HUES6 (cell line): Measurements from ENCODE around the gene TRPV6.

Experiments used
- H3K27ac ChIP-seq: 2 replicates; pipeline ENCODE4 v1.7.0; 2013; ENCODE audit warnings: low read depth, mild to moderate bottlenecking, low read length, inconsistent platforms
- H3K27me3 ChIP-seq: 2 replicates; pipeline ENCODE4 v1.6.1; 2013; ENCODE audit warnings: low read length; ENCODE audit not compliant: control insufficient read depth, insufficient read depth
- H3K36me3 ChIP-seq: 2 replicates; pipeline ENCODE4 v1.6.1; 2013; ENCODE audit warnings: low read length; ENCODE audit not compliant: control insufficient read depth, insufficient read depth
- H3K4me1 ChIP-seq: 2 replicates; pipeline ENCODE4 v1.6.1; 2013; ENCODE audit warnings: low read length; ENCODE audit not compliant: control insufficient read depth, insufficient read depth
- H3K4me3 ChIP-seq: 2 replicates; pipeline ENCODE4 v1.5.1; 2013; ENCODE audit warnings: low read depth, low read length
- H3K9ac ChIP-seq: one replicate; pipeline ENCODE4 v1.6.1; 2013; ENCODE audit warnings: mild to moderate bottlenecking, low read length
- H3K9me3 ChIP-seq: 2 replicates; pipeline ENCODE4 v1.6.1; 2013; ENCODE audit warnings: low read depth, low read length; ENCODE audit not compliant: control insufficient read depth, insufficient read depth

The TRPV6 gene

DNA sequence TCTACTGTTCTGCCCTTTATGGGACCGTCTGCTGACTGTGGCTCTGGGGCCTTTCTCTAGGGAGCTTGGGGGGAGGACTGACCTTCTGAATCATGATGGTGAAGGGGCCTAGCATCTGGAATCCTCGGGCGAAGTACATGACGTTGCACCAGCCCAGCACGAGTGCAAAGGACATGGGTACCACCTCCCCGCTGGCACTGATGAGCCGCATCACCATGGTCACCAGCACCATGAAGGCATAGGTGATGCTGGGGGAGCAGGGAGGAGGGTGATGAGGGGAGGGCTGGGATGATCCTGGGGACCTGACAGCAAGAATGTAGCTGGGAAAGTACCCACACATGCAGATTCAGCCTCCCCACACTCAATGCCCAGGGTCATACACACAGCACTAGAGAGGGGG lies 11.1 kb downstream of the TRPV6 start:
- no peaks in the 10 kb centered on the region for H3K9me3 ChIP-seq
- no peaks in the 10 kb centered on the region for H3K4me1 ChIP-seq
- H3K4me3 ChIP-seq, result no peak overlapping the region
- H3K9ac ChIP-seq, result no peak overlapping the region
- H3K27me3 ChIP-seq, result no peaks in the 10 kb centered on the region
- H3K27ac ChIP-seq, result no peak overlapping the region
- no peaks in the 10 kb centered on the region for H3K36me3 ChIP-seq

DNA sequence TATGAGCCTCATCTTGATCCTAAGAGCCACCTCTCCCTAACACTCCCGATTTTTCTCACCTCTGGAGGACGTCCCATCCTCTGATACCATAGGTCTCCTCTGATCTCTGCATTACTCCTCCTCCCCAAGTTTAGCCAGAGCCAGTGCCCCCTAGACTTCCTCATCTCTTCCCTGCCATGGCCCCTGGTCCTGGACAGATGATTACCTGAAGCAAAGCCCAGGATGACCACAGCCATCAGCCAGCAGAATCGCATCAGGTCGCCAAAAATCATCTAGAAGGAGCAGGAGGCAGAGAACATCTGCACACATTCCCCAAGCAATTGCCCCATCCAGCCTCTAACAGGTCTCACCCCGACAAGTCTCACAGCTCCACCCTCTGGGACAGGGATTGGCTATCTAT lies 11.7 kb downstream of the TRPV6 start:
- Histone ChIP-seq H3K27me3 (no peaks in the 10 kb centered on the region; the same call in 1 of the 2 replicates), H3K4me1 (no peaks in the 10 kb centered on the region), H3K4me3 (no peak overlapping the region), H3K9ac (no peak overlapping the region), H3K9me3 (no peaks in the 10 kb centered on the region), H3K27ac (no peak overlapping the region), H3K36me3 (no peaks in the 10 kb centered on the region)

DNA sequence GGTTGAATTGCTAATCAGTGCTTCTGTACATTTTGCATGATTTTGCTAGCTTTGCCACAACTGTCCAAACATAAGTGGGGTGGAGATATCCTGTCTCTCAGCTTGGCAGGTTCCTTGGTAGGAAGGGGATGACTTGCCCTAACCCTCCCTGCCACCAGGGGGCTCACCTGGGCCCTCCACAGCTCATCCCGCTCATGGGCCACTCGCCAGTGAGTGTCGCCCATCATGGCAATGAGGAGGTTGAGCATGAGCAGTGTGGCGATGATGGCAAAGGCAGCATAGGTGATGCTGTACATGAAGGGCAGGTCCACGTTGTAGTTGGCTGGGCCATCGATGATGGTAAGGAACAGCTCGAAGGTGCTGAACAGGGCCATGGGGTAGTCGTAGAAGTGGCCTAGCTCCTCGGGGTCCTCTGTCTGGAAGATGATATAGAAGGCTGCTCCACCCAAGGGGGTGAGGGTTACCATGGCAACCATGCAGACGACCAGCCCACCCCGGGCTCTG lies 12.2 kb downstream of the TRPV6 start:
- no peaks in the 10 kb centered on the region for H3K36me3 ChIP-seq
- no peak overlapping the region for H3K4me3 ChIP-seq
- H3K27ac ChIP-seq, result no peak overlapping the region
- H3K9me3 ChIP-seq, result no peaks in the 10 kb centered on the region
- no peaks in the 10 kb centered on the region; the same call in 1 of the 2 replicates for H3K27me3 ChIP-seq
- no peak overlapping the region for H3K9ac ChIP-seq
- no peaks in the 10 kb centered on the region for H3K4me1 ChIP-seq

DNA sequence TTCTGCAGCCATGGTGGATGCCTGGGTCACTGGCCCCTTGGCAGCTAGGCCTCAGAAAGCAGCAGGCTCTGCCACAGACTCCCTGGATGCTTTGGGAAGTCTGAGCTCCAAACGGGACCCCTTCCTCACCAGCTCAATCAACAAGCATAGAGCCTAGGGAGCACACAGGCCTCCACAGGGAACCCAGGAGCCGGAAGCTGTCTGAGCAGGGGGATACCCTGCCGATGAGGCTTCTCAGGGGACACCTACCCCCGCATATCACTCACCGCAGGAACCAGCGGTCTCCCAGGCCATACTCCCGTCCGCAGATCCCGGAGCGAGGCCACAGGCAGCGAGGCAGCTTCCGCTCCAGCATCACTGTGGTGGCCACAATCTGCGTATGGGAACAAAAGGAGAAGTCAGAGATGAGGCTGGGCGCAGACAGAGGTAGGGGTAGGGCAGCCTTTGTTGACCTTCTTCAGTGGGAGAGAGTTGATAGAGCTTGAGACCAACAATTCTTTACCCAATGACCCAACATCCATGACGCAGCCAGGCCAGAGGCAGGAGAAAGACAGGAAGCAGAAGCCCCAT lies 13.4 kb downstream of the TRPV6 start:
- no peak overlapping the region for H3K27ac ChIP-seq
- H3K27me3 ChIP-seq, result no peaks in the 10 kb centered on the region; the same call in 1 of the 2 replicates
- H3K4me3 ChIP-seq, result no peak overlapping the region
- no peaks in the 10 kb centered on the region for H3K36me3 ChIP-seq
- no peaks in the 10 kb centered on the region for H3K9me3 ChIP-seq
- no peak overlapping the region for H3K9ac ChIP-seq
- H3K4me1 ChIP-seq, result no peaks in the 10 kb centered on the region

DNA sequence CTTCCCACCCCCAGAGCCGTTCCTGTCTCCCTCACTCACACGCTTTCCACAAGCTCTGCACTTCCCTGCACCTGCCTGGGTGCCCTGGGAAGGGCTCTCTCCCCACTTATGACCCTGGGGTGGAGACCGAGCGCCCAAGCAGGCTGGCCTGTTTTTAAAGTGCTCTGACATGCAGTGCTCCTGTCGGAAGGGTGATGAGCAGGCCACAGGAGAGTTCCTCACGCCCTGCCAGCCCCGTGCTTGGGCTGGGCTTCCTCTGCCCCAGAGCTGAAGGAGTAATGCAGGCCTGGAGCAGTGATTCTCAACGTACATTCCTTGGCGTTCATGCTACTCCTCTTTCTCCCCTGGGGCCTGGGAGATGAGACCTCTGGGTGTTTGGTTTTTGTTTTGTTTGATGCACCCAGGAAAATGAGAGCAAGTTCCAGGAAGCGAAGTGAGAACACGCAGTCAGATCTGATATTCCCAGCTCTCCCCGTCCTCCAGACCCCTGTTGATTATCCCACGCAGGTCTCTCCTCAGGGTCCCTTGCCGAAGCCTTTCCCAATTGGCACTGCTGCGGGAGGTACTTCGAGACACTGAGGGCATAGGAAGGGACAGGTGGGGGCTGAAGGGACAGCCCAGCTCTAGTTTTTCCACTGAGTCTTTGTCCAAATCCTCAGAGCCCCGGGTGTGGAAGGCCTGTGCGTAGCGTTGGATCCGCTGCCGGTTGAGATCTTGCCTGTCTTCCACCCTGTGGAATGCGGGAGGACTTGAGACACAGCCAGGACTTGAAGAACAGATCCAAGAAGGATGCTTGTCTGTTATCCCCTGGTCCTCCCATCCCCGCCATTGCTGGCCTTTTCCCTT lies 14.1 kb downstream of the TRPV6 start:
- Histone ChIP-seq H3K9me3 (no peaks in the 10 kb centered on the region), H3K4me1 (no peaks in the 10 kb centered on the region), H3K36me3 (no peaks in the 10 kb centered on the region), H3K4me3 (no peak overlapping the region), H3K9ac (no peak overlapping the region), H3K27me3 (no peaks in the 10 kb centered on the region; the same call in 1 of the 2 replicates), H3K27ac (no peak overlapping the region)

DNA sequence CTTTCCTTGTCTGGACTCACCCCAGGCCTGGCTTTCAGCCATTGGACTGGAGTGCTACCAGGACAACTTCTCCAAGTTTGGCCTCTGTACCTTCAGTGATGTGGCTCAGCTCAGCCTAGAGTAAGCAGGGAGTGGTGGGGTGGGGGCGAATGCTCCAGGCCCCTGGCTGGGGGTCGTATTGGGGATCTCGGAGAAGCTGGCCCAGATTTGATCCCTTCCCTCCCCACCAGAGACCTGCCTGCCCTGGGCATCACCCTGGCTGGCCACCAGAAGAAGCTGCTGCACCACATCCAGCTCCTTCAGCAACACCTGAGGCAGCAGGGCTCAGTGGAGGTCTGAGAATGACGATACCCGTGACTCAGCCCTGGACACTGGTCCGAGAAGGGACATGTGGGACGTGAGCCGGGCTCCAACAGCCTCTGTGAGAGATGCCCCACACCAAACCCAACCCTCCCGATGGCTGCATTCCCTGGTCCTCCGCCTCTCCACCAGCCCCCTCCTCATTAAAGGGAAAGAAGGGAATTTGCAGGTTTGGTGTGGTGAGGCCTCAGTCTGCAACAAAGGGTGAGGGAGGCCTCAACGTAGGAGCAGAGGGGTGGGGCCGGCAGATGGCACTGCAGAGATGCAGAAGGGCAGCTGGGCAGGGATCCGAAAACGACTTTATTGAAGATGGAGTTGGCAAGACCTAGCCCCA lies 14.8 kb downstream of the TRPV6 start:
- H3K27me3 ChIP-seq, result no peaks in the 10 kb centered on the region; the same call in 1 of the 2 replicates
- H3K36me3 ChIP-seq, result no peaks in the 10 kb centered on the region
- peaks cover 4% of the 10 kb centered on the region; the same call in 1 of the 2 replicates for H3K4me1 ChIP-seq
- no peak overlapping the region for H3K9ac ChIP-seq
- H3K27ac ChIP-seq, result no peak overlapping the region
- H3K9me3 ChIP-seq, result no peaks in the 10 kb centered on the region
- no peak overlapping the region for H3K4me3 ChIP-seq

DNA sequence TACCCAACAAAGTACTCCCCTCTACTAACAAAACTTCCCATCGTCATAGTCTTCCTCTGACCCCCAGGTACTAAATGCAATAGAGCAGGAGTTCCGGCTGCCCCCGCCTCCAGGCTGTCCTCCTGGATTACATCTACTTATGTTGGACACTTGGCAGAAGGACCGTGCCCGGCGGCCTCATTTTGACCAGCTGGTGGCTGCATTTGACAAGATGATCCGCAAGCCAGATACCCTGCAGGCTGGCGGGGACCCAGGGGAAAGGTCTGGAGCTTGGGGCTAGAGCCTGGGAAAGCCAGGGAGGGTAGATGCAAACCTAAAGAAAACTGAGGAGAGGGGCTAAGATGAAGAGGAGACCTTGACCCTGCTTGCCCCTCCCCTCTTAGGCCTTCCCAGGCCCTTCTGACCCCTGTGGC lies 15.4 kb downstream of the TRPV6 start:
- Histone ChIP-seq H3K9ac (no peak overlapping the region), H3K4me3 (no peak overlapping the region), H3K36me3 (no peaks in the 10 kb centered on the region), H3K4me1 (peaks cover 8% of the 10 kb centered on the region; the same call in 1 of the 2 replicates), H3K27ac (no peak overlapping the region), H3K27me3 (no peaks in the 10 kb centered on the region; the same call in 1 of the 2 replicates), H3K9me3 (no peaks in the 10 kb centered on the region)

DNA sequence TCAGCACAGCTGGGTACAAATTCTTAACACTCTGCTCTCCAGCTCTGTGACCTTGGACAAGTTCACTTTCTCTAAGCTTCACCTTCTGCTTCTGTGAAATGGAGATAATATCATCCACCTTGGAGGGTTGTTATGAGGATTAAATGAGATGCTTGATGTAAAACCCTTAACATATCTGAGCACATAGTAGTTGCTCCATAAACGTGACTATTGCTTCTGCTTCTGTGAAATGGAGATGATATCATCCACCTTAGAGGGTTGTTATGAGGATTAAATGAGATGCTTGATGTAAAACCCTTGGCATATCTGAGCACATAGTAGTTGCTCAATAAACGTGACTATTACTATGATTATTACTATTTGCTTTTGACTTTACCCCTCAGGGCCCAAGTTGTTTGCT lies 16.1 kb downstream of the TRPV6 start:
- no peaks in the 10 kb centered on the region for H3K36me3 ChIP-seq
- H3K4me3 ChIP-seq, result no peak overlapping the region
- peaks cover under 1% of the 10 kb centered on the region; the same call in 1 of the 2 replicates for H3K27me3 ChIP-seq
- peaks cover 11% of the 10 kb centered on the region; the same call in 1 of the 2 replicates for H3K4me1 ChIP-seq
- H3K9me3 ChIP-seq, result no peaks in the 10 kb centered on the region
- no peak overlapping the region for H3K9ac ChIP-seq
- no peak overlapping the region for H3K27ac ChIP-seq

DNA sequence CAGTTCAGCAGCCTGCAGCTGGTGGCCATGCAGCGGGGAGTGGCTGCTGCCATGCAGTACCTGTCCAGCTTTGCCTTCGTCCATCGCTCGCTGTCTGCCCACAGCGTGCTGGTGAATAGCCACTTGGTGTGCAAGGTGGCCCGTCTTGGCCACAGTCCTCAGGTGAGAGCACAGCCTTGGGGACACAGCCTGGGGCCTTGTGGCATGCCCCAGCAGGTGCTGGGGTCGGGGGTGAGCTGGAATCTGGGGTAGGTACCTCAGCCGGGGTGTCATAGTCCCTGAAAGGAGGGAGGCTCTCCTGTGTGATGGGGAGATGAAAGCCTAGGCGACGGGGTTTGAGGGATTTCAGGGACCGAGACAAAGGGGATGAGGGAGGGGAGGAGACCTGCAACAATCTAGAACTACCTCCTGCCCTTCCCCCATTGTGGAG lies 16.5 kb downstream of the TRPV6 start:
- Histone ChIP-seq H3K4me1 (peaks cover 11% of the 10 kb centered on the region; the same call in 1 of the 2 replicates), H3K9ac (no peak overlapping the region), H3K27ac (no peak overlapping the region), H3K27me3 (peaks cover 5% of the 10 kb centered on the region; the same call in 1 of the 2 replicates), H3K9me3 (no peaks in the 10 kb centered on the region), H3K36me3 (no peaks in the 10 kb centered on the region), H3K4me3 (no peak overlapping the region)

DNA sequence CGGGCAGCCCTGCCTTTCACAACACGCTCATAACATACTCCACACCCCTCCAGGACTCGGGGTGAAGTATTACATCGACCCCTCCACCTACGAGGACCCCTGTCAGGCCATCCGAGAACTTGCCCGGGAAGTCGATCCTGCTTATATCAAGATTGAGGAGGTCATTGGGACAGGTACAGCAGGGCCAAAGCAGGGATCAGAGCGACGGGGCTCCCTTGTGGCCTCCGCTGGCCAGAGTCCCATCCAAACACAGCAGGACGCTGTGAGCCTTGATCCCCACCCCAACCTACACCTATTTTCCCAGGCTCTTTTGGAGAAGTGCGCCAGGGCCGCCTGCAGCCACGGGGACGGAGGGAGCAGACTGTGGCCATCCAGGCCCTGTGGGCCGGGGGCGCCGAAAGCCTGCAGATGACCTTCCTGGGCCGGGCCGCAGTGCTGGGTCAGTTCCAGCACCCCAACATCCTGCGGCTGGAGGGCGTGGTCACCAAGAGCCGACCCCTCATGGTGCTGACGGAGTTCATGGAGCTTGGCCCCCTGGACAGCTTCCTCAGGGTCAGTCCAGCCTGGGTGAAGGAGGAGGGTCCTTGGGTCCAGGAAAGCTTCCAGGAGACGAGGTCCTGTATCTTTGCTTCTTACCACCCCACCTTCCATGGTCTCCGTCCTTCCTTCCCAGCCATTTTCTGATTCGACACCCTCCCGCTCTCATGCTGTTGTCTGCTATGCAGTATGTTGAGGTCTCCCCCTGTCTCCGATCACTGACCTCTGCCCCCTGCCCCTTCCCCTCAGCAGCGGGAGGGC lies 17.2 kb downstream of the TRPV6 start:
- H3K4me3 ChIP-seq, result no peak overlapping the region
- peaks cover 7% of the 10 kb centered on the region; the same call in 1 of the 2 replicates for H3K27me3 ChIP-seq
- H3K27ac ChIP-seq, result no peak overlapping the region
- no peaks in the 10 kb centered on the region for H3K36me3 ChIP-seq
- H3K9me3 ChIP-seq, result no peaks in the 10 kb centered on the region
- H3K9ac ChIP-seq, result no peak overlapping the region
- H3K4me1 ChIP-seq, result peaks cover 11% of the 10 kb centered on the region; the same call in 1 of the 2 replicates
